Measurements from ENCODE around the gene PDCD4. TPM values are rescaled to one million over a fixed set of nuclear protein-coding genes. Genes with fewer than 3 reads are reported as not detected.

Gene PDCD4
- total and polyA plus RNA-seq, 2 of the 8 experiments (the other 6 are each of a cell fraction or from before 2014, with no cell fraction given), result 3.3 to 26.8 TPM

- H3K18ac ChIP-seq (ENCODE audit: extremely low read depth, low read length), result no peak overlapping the region
- ChIA-PET CTCF (ENCODE audit: partially characterized antibody) (interaction anchor here (0.9 to 3.1 kb wide), 2 partner anchors 10 to 159 kb away, joined by 3 to 13 read pairs; no protein-coding TSS in a partner anchor), POLR2A (ENCODE audit: partially characterized antibody) (interaction anchor here (0.7 to 2.2 kb wide), 4 partner anchors 13 to 319 kb away, joined by 3 to 8 read pairs (median 3); no protein-coding TSS in a partner anchor)
- no peak overlapping the region for H2BK120ac ChIP-seq (replicated peaks; ENCODE audit: low read depth, low read length)
- no peak overlapping the region for H2BK5ac ChIP-seq (ENCODE audit: low read depth, low read length)
- no peaks in the 10 kb centered on the region; a peak in 1 of 7 replicates for H3K4me1 ChIP-seq (replicated peaks in 1 of 4; ENCODE audit: control insufficient read depth in 3 of 4, insufficient read depth in 4 of 4, low read length in 3 of 4)
- H2BK20ac ChIP-seq (ENCODE audit: low read length), result no peak overlapping the region
- no peak overlapping the region for H3K27ac ChIP-seq (ENCODE audit: low read depth, low read length)
- no peak overlapping the region for H4K91ac ChIP-seq (replicated peaks; ENCODE audit: insufficient read length, low read length)
- H3K36me3 ChIP-seq (ENCODE audit: control insufficient read depth in 2 of 4, insufficient read depth in 4 of 4, low read length in 3 of 4), result peaks cover 0 to 9% (median 0%) of the 10 kb centered on the region in 4 experiments; a peak in 1 of 8 replicates
- no peaks in the 10 kb centered on the region for H3K9me3 ChIP-seq (ENCODE audit: insufficient read depth in 2 of 2, low read depth in 1 of 2, low read length in 1 of 2)
- FAIRE-seq (no peak), DNase-seq (ENCODE audit: low read depth in 1 of 2, low spot score in 2 of 2) (no peak)
- no peak overlapping the region for H4K5ac ChIP-seq (ENCODE audit: insufficient read length, low read depth, low read length)
- no peak overlapping the region for H4K8ac ChIP-seq (ENCODE audit: extremely low read depth, insufficient read depth, low read length)
- H2AFZ ChIP-seq (ENCODE audit: low read length), result no peak overlapping the region
- H2BK15ac ChIP-seq (ENCODE audit: low read length), result no peak overlapping the region
- H3K9ac ChIP-seq (replicated peaks in 1 of 4; ENCODE audit: extremely low read depth in 1 of 4, low read depth in 3 of 4, low read length in 3 of 4), result peak overlapping the region in 1 of 4 experiments; percentile 13; a peak in 1 of 7 replicates
- no peaks in the 10 kb centered on the region for H3K79me2 ChIP-seq (ENCODE audit: control insufficient read depth in 1 of 2, insufficient read depth in 2 of 2, low read length in 2 of 2)
- H3K14ac ChIP-seq (ENCODE audit: insufficient read length), result no peak overlapping the region
- H2BK12ac ChIP-seq (ENCODE audit: low read depth, low read length), result no peak overlapping the region
- no peaks in the 10 kb centered on the region for H3K79me1 ChIP-seq (ENCODE audit: low read depth, low read length)
- no peak overlapping the region for H3K4me3 ChIP-seq (ENCODE audit: extremely low read depth in 1 of 4, insufficient read depth in 2 of 4, low read depth in 3 of 4, low read length in 4 of 4)
- no peak overlapping the region for H3K4me2 ChIP-seq (ENCODE audit: insufficient read depth in 1 of 2, low read depth in 2 of 2, low read length in 2 of 2)
- H3K4ac ChIP-seq (replicated peaks; ENCODE audit: insufficient read length, low read depth, low read length), result no peak overlapping the region
- WGBS, 2 experiments (ENCODE audit: extremely low coverage in 1 of 2, insufficient coverage in 1 of 2, insufficient read length in 1 of 2, insufficient replicate concordance in 2 of 2, low coverage in 1 of 2, low lambda C conversion rate in 2 of 2, missing lambda C conversion rate in 1 of 2), result 92% methylated on average over 3 of the region's 3 CpGs; no CpG with 5 or more reads in 1 of the 2 experiments
- H3K23ac ChIP-seq (ENCODE audit: insufficient read length), result no peak overlapping the region
- H3K27me3 ChIP-seq (replicated peaks in 1 of 4; ENCODE audit: control insufficient read depth in 3 of 4, extremely low read depth in 1 of 4, insufficient read depth in 3 of 4, low read length in 3 of 4), result no peaks in the 10 kb centered on the region
- no peaks in the 10 kb centered on the region for H3K23me2 ChIP-seq (ENCODE audit: low read depth, low read length)
- H2AK5ac ChIP-seq (ENCODE audit: low read depth, low read length), result no peak overlapping the region
- no peaks in the 10 kb centered on the region for H4K20me1 ChIP-seq (replicated peaks in 1 of 2; ENCODE audit: control insufficient read depth in 1 of 2, insufficient read depth in 2 of 2, low read length in 2 of 2)
- H3K56ac ChIP-seq (replicated peaks; ENCODE audit: insufficient read length, low read depth, low read length), result no peak overlapping the region
- TF ChIP-seq ZNF274 (IDR thresholded peaks at IDR 0.05; ENCODE audit: borderline replicate concordance, extremely low read depth, low read length) (no peak), SRF (IDR thresholded peaks at IDR 0.05; ENCODE audit: low read depth, low read length) (no peak), SIX5 (IDR thresholded peaks at IDR 0.05; ENCODE audit: low read depth, low read length) (no peak), MAFK (IDR thresholded peaks at IDR 0.05; ENCODE audit: low read depth, low read length) (no peak), BRCA1 (IDR thresholded peaks at IDR 0.05; ENCODE audit: low read depth, low read length) (no peak), FOSL1 (IDR thresholded peaks at IDR 0.05; ENCODE audit: insufficient read depth, low read depth, low read length) (no peak), POLR2A (IDR thresholded peaks at IDR 0.05; ENCODE audit: control extremely low read depth in 1 of 2, low read depth in 2 of 2, low read length in 2 of 2) (no peak), JUND (IDR thresholded peaks at IDR 0.05; ENCODE audit: low read length) (no peak), KDM4A (IDR thresholded peaks at IDR 0.05; ENCODE audit: low read depth, low read length, severe bottlenecking) (no peak), PHF8 (conservative IDR thresholded peaks at IDR 0.05; ENCODE audit: low read depth, low read length) (no peak), MAX (IDR thresholded peaks at IDR 0.05) (no peak), SAP30 (IDR thresholded peaks at IDR 0.05; ENCODE audit: insufficient read depth, insufficient replicate concordance, low read length) (no peak)
These were observed 31.9 kb downstream of the PDCD4 start for GRCh38 chr10:110903280-110904278.
